HG03139 (cell line): ENCODE data around the gene MUC5B.

Source experiments
- ATAC-seq: cut with Tn5 transposase; IDR thresholded peaks from one replicate; pipeline ENCODE4 v1.9.1; 2021; ENCODE audit not compliant: unreplicated experiment

The MUC5B gene

DNA sequence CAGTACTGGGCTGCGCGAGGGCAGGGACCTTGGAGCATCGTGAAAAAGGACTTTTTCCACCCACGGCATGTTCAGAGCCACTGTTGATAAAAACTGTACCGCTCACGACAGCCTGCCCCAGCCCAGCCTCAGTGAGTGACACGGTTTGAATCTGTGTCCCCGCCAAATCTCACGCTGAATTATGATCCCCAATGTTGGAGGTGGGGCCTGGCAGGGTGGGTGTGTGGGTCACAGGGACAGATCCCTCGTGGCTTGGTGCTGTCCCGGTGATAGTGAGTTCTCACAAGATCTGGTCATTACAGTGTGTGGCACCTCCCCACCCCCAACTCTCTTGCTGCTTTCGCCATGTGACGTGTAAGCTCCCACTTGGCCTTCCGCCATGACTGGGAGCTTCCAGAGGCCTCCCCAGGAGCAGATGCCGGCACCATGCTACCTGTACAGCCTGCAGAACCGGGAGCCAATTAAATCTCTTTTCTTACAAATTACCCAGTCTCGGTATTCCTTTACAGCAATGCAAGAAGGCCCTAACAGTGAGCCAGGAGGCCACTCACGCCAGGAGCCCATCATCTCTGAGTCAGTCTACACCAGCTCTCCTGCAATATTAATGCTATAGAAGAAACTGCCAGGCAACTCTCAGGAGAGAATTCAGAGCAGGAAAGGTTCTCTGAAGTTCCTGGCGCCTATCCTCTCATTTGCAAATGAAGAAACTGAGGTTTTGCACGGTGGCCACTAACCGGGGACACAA lies 85.3 kb downstream of the MUC5B start:
- ATAC-seq: no peak

DNA sequence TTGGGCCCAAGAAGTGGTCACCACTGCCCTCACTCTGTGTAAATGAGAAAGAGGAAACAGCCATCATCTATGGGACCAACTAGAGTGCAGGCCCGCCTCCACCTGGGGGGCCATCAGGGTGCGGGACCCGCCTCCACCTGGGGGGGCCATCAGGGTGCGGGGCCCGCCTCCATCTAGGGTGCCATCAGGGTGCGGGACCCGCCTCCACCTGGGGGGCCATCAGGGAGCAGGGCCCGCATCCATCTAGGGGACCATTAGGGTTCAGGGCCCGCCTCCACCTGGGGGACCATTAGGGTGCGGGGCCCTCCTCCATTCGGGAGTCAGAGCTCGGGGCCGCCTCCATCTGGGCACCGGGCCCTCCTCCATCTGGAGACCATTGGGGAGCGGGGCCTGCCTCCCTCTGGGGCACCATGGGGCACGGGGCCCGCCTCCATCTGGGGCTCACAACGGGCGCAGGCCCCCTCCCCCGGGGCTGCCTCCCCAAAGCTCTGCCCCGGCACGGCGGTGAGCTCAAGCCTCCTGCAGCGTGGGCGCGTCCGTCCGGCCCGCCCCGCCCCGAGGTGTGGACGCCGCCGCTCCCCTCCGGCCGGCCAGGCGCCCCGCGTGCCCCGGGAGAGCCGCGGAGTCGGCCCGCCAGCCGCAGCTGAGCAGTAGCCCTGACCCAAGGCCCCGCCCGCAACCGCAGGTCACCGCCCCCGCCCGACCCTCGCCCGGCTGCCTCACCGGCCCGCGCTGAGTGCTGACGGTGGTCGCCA lies 86.1 kb downstream of the MUC5B start:
- ATAC-seq: peak; percentile 22

DNA sequence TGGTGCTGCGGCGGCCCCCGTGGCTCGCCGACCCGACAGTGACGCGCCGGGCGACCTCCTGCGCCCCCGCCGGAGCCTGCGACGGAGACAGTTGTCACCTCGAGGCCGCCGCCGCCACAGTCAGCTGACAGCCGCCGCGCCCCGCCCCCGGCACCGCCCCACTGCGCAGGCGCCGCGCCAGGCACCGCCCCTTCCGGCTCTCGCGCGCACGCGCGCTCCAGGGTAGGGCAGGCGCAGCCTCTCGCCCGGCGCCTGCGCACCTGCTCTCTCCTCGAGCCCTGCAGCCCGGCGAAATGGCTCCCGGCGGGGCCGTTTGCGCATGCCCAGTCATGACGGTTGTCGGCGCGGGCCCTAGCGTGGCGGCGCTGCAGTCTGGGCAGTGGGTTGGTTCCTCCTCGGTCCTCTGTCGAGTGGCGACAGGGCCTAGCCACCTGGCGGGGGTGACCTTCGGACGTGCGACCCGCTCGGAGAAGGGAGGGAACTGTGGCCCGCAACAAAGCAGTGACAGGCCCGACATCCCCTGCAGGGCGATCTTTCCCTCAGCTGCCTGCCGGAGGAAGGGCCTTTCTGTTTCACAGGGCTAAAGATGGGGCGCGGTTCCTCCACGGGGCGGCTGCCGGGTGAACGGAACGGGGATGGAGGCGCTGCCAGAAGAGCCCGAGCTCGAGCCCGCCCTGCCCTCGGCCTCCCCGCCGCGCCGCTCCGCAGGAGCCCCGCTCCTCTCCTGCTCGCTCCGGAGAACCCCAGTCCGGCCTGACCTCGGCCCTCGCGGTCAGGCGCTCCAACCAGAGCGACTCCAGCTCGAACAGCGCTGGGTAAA lies 86.8 kb downstream of the MUC5B start, which contains the start of gene TOLLIP:
TSS of gene TOLLIP (minus strand) at position 135 of the 820 bp plus-strand sequence. CDS start at position 1, 134 bp downstream.
- peak; percentile 62 for ATAC-seq

DNA sequence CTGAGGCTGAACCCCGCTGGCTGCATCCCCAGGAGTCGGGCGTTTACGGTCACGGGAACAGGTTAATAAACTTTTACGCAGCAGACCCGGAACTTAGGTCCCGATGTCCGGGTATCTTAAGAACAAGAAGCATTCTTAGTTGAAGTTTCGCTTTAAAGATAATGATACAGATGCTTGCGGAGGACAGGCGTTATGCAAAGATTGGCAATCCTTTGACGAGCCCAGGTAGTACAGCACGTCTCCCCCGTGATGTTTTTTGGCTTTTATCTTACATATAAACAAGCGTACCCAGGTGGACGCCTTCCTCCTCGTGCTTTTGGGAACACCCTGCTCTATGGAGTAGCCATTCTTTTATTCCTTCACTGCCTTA lies 87.4 kb downstream of the MUC5B start:
- no peak for ATAC-seq

DNA sequence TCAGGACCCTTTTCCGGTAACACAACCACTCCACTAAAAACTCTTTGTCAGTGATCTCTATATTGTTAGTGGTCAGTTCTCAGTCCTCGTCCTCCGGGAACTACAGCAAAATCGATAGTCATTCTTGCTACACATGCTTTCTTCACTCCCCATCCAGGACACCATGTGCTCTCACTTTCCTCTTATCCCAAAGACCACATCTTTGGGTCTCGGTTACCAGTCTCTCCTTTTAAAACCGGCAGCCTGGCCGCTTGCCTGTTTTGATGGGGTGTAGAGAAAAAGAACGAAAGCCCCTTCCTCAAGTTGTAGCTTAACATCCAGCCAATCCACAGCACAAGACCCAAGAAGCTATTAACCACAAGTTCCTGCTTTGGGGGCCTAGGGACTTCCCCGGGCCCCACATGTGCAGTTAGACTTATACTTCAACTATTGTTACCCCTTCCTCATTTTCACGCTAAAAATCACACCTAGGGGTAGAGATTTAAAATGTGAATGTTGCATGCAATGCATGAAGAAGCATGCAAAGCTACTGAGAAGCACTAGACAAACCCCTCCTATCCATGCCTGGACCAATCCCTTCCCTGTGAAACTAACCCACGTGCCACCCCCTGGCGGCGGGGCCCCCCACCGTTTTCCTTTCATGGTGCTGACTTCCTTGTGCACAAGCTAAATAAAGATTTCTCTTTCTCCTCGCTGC lies 88.1 kb downstream of the MUC5B start:
- ATAC-seq: no peak
